Panc1 (cell line): Measurements from ENCODE around the gene GALNT18. TPM values are rescaled to one million over a fixed set of nuclear protein-coding genes. Genes with fewer than 3 reads are reported as not detected.

Experiments
- ATAC-seq: fragments of 200-7000 bp; cut with Tn5 transposase; 2 replicates; pipeline ENCODE4 v1.9.1; 2020; ENCODE audit warnings: mild to moderate bottlenecking, moderate library complexity
- BruUV-seq: library from RNA; stranded (reverse); fragments of 400-500 nt; replicated peaks from 2 replicates; lab custom pipeline; 2021; lab: Mats Ljungman, UMichigan
- CTCF ChIA-PET: fragments of 300-600 bp; sonication (Branson Sonifier 250); formaldehyde crosslinking; loops from one replicate; lab custom pipeline; 2022; ENCODE audit warnings: antibody characterized with exemption; lab: Charles Lee
- POLR2A ChIA-PET: fragments of 300-600 bp; sonication (Branson Sonifier 250); formaldehyde crosslinking; loops from one replicate; lab custom pipeline; 2022; ENCODE audit warnings: antibody characterized with exemption; lab: Charles Lee
- DNase-seq: peaks from one replicate; pipeline ENCODE4 v3.0.0-alpha.2; 2010; ENCODE audit warnings: low read depth, low spot score
- H3K27ac ChIP-seq: 2 replicates; pipeline ENCODE4 v1.5.1; 2011; ENCODE audit warnings: mild to moderate bottlenecking, low read length, inconsistent platforms
- H3K27me3 ChIP-seq: fragments of 200-500 bp; sonication (Bioruptor generic); 2 replicates; pipeline ENCODE4 v1.6.0; 2014; ENCODE audit warnings: low read length, inconsistent platforms; ENCODE audit not compliant: control insufficient read depth, insufficient read depth
- H3K36me3 ChIP-seq: fragments of 200-500 bp; sonication (Bioruptor generic); 2 replicates; pipeline ENCODE4 v1.5.1; 2014; ENCODE audit warnings: inconsistent platforms, mild to moderate bottlenecking, low read length, moderate library complexity; ENCODE audit not compliant: control insufficient read depth, insufficient read depth
- H3K4me1 ChIP-seq: 2 replicates; pipeline ENCODE4 v1.5.1; 2011; ENCODE audit warnings: inconsistent platforms, mild to moderate bottlenecking, low read length, moderate library complexity; ENCODE audit not compliant: control insufficient read depth, insufficient read depth
- H3K4me3 ChIP-seq, 2 experiments: 2 replicates each; pipeline ENCODE4 v1.5.1; 2011 to 2012; ENCODE audit warnings: low read depth in 2 of 2, low read length in 2 of 2, mild to moderate bottlenecking in 2 of 2, inconsistent platforms in 1 of 2, moderate library complexity in 1 of 2
- H3K9me3 ChIP-seq: fragments of 200-500 bp; sonication (Bioruptor generic); 2 replicates; pipeline ENCODE4 v1.5.1; 2014; ENCODE audit warnings: low read depth, mild to moderate bottlenecking, inconsistent platforms, low read length, moderate library complexity; ENCODE audit not compliant: control insufficient read depth, insufficient read depth
- CTCF ChIP-seq: fragments of 450-650 bp; IDR thresholded peaks from 2 replicates; pipeline ENCODE4 v1.5.1; 2017; ENCODE audit warnings: mild to moderate bottlenecking
- POLR2AphosphoS5 ChIP-seq: IDR thresholded peaks from 2 replicates; pipeline ENCODE4 v1.6.1; 2012; ENCODE audit warnings: mild to moderate bottlenecking, low read depth, low read length, moderate library complexity
- REST ChIP-seq, 2 experiments: IDR thresholded peaks; 2 replicates each; pipeline ENCODE4 v1.6.1; 2011 to 2012; ENCODE audit warnings: low read depth in 2 of 2, control low read depth in 1 of 2, low read length in 1 of 2, mild to moderate bottlenecking in 1 of 2, moderate library complexity in 1 of 2; ENCODE audit not compliant: insufficient read depth in 1 of 2
- SIN3A ChIP-seq: IDR thresholded peaks from 2 replicates; pipeline ENCODE4 v1.6.1; 2012; ENCODE audit warnings: low read depth, mild to moderate bottlenecking, low read length, moderate library complexity, borderline replicate concordance; ENCODE audit not compliant: insufficient read depth
- TCF7L2 ChIP-seq: IDR thresholded peaks from 2 replicates; pipeline ENCODE4 v1.6.1; 2011; ENCODE audit warnings: mild to moderate bottlenecking, low read depth, low read length, inconsistent platforms
- in situ Hi-C: cut with HindIII; loops from 2 replicates; pipeline ENCODE4 v1.10.0; 2016; ENCODE audit warnings: low sequenced_read_pairs, low pct_unique_long_range_greater_than_20kb
- intact Hi-C: fragments of 100-400 bp; cut with micrococcal nuclease; formaldehyde crosslinking; loops from one replicate; pipeline ENCODE4 v1.10.0; 2022; ENCODE audit not compliant: unreplicated experiment
- total RNA-seq: library from RNA; stranded (reverse); gene quantifications from one replicate; pipeline ENCODE4 v1.2.1, GENCODE V29; 2021; ENCODE audit not compliant: unreplicated experiment

Gene GALNT18
- total RNA-seq, 1 experiment from 2014 or later = 8.6 TPM

DNA sequence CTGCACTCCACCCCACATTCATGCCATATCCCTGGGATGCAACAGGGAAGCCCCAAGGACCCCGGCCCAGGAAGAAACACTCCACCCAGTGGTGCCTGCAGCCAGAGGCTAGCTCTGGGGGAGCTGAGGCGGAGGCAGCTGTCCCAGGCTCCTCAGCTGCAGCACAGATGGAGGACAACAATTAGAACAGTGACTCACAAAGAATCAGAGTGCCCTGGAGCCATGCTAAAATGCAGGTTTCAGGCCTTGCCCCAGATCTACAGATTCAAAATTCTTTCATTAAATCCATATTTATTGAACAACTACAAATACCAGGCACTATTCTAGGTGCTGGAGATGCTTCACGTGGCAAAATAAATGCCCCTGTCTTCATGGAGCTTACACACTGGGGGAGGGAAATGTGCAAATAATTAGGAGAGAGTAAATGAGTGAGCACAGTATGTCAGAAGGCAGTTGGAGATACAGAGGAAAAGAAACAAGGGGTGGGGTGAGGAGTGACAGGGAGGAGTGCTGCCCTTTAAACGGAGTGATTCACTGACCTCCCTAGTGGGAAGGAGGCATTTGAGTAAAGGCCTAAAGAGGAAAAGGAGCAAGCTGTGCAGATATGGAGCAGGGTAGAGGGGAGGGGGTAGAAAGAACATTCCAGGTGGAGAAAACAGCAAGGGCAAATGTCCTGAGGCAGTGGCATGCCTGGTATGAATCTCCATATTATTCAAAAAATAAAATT lies 195.4 kb downstream of the GALNT18 start:
- no peak for TF ChIP-seq TCF7L2
- no peak for TF ChIP-seq REST (IDR thresholded peaks at IDR 0.05; ENCODE audit: insufficient read depth in 1 of 2, low read depth in 2 of 2, low read length in 1 of 2)
- no peak for TF ChIP-seq CTCF
- no peak for TF ChIP-seq POLR2AphosphoS5
- TF ChIP-seq SIN3A = no peak
- Histone ChIP-seq H3K9me3 (no peaks in the 10 kb centered on the region), H3K36me3 (no peaks in the 10 kb centered on the region), H3K27me3 (no peaks in the 10 kb centered on the region), H3K4me3 (no peak overlapping the region), H3K27ac (no peak overlapping the region), H3K4me1 (no peaks in the 10 kb centered on the region)
- in situ Hi-C loops = no loop called here
- ChIA-PET POLR2A (no interaction called here), CTCF (no interaction called here)
- intact Hi-C loops = no loop called here
- BruUV-seq = no TSS peak
- ATAC-seq (no peak), DNase-seq (no peak)

GRCh38 chr11:11425806-11426205 lies 196.0 kb downstream of the GALNT18 start:
- Histone ChIP-seq H3K4me3 (no peak overlapping the region), H3K36me3 (no peaks in the 10 kb centered on the region), H3K27ac (no peak overlapping the region), H3K4me1 (no peaks in the 10 kb centered on the region), H3K9me3 (no peaks in the 10 kb centered on the region), H3K27me3 (no peaks in the 10 kb centered on the region)
- POLR2A ChIA-PET = no interaction called here
- intact Hi-C loops (no loop called here), in situ Hi-C loops (no loop called here)
- DNase-seq (no peak), ATAC-seq (no peak)
- no TSS peak for BruUV-seq
- TF ChIP-seq CTCF = no peak
- TF ChIP-seq SIN3A = no peak
- TF ChIP-seq POLR2AphosphoS5 = no peak
- TF ChIP-seq REST (IDR thresholded peaks at IDR 0.05; ENCODE audit: insufficient read depth in 1 of 2, low read depth in 2 of 2, low read length in 1 of 2) = no peak
- TF ChIP-seq TCF7L2 = no peak
- CTCF ChIA-PET = no interaction called here
